Kidney tubule cell (primary cell): ENCODE data around the gene SPAG16.

Experiments used
- DNase-seq: peaks from one replicate; pipeline ENCODE4 v3.0.0-alpha.2; 2018; ENCODE audit warnings: low spot score

Gene SPAG16

DNA sequence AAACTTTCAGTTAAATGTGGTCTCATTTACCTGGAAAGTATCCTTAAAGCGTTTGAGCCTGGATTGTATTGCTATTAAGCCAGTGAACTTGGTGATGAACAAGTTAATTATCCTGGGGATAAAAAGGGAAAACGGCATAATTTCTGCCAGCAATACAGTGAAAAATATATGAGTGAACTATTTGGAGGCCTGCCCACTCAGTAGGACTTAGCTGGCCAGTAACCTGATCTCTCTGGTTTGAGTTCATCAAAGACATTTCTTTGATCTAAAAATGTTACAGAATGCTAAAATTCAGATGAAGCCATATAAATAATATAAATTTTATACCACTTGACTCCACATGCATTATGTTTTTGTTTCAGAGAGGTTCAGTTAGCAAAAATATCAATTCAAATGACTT is 885.5 kb downstream of the SPAG16 start:
- DNase-seq, result no peak

DNA sequence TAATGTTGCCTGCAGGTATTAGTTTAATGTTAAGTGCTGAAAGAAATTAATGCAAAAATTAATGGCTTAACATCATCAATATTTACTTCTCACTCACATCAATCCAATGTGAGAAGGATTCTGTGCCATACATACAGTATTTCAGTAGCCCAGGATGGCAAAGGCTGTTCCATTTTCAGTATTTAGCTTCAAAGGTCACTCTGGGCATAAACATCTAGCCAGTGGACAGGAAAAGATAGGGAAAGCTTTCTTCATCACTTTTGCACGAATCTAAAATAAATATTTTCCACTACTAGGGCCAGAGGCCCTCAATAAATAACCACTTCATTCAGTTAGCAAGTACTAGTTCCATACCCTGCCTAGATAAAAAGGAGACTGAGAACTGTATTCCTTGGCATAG is 890.3 kb downstream of the SPAG16 start:
- no peak for DNase-seq

DNA sequence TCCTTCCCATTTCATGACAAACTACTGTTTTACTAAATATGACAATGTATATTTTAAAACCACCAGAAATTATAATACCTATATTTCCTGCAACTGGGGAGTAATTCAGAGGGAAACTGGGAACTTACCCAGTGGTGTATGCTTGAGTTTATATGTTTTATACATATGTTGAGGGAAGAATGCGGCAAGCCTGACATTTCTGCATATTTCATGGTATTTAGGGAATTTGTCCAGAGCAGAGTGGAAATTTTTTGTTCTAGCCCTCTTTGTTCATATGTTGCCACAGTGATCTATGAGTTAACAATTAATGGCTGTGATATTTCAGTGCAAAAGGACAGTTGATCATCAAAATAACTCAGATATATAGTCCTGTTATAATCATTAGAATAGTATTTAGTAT is 895.8 kb downstream of the SPAG16 start:
- DNase-seq, result no peak

DNA sequence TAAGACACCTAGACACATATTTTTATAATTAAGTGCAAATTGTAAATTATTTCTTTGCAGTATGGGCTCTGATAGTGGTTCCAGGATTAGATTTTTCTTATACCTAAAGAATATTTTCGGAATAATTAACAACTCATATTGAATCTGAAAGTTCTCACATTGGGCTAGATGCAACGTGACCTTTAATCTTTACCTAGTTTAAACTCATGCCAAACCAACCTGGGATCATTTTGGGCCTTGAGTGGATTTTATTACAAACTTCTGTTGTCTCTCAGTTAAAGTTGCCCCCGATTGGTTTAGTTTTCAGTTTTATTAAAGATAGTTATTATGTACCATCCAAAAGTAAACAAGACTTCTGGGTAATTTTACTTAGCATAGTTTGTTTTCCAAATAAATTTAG is 896.4 kb downstream of the SPAG16 start:
- DNase-seq, result no peak

DNA sequence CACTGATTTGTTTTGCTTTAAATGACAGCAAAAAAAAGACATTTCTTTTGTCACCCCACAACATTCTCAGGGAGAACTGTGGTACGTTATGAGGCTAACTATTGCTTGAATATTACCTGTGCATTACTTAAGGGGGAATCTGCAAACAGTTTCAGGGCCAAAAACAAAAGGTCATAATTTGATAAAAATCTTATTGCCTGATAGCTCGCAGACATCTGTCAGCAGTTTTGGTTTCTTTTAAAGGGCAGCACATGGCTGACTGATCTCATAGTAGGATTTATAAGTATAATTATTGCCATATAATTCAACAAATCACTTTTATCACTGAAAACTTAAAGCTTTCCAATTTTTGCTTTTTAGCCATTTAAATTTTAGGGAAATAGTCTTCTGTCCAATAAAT is 900.2 kb downstream of the SPAG16 start:
- no peak for DNase-seq

DNA sequence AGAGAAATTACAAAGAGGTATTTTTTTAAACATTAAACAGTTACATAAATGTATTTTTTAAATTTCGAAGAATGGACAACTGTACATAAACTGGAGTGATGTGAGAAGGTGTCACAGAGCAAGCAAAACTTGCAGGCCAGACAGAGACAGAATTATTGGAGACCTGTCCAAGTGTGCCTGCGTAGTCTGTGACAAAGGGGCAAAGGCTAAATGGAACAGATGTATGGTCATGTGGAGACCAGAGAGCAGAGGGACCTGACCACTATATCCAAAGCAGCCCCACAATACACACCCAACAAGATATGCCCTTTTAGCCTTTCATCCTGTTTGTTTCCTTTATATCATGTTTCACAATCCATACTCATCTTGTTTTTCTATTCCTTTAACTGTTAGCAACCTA is 901.3 kb downstream of the SPAG16 start:
- DNase-seq, result no peak

DNA sequence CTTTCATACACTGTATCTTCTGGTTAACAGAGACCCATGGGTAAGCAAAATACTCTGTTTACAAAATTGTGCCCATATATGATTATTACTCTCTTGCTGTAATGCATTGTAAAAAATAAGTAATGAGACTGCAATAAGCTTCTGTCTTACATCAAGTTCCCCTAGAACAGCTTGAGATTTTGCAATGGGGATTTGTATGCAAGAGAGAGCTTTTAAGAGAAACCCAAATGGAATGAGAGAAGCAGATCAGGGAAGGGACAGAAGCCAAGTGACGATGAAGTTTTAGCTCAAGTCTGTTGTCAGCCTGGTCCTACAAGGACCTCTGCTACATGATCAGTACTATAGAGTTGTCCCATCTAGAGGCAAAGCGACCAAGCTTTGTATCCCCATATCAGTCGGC is 908.4 kb downstream of the SPAG16 start:
- no peak for DNase-seq

DNA sequence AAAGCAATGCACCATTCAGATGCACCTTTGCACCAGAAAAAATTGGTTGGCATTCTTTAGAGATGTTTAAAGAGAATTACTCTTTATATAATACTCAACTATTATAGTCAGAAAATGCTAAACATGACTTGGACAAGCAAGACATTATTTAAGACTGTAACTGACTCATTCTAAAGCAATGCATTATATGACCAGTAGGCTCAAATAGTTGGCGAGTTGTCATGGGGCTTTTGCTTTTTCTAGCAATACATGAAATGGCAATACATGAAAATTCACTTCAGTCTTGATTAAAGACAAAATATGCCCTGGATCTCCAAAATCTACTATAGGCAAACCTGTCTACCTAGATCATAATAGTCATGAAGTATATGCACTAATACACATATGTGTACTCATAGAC is 909.7 kb downstream of the SPAG16 start:
- DNase-seq, result peak; percentile 67

DNA sequence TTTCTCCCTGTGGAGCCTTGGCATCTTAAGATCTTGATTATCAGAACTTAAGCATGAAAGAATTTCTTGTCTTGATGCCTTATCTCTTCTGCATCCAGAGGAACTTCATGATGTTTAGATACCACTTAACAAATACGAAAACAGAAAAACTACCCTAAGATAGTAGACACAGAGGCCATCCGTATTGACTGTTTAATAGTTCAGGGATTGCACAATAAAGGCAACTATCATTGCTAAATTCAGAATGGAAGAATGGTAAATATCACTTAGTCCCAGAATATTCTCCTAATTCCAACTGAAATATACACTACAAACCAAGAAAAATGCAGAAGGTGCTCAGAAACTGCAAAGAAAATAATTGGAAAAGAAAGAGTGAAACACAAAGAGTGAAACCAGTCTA is 912.0 kb downstream of the SPAG16 start:
- no peak for DNase-seq

DNA sequence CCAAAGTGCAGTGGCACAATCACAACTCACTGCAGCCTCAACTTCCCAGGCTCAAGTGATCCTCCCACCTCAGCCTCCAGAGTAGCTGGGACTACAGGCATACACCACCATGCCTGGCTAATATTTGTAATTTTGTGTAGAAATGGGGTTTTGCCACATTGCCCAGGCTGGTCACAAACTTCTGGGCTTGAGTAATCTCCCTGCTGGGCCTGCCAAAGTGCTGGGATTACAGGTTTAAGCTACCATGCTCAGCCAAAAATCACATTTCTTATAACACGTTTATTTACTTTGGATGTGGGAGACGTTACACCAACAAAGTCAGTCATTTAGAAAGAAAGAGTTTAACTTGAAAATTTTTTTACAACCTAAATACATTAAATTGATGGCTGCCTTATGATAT is 917.6 kb downstream of the SPAG16 start:
- no peak for DNase-seq

DNA sequence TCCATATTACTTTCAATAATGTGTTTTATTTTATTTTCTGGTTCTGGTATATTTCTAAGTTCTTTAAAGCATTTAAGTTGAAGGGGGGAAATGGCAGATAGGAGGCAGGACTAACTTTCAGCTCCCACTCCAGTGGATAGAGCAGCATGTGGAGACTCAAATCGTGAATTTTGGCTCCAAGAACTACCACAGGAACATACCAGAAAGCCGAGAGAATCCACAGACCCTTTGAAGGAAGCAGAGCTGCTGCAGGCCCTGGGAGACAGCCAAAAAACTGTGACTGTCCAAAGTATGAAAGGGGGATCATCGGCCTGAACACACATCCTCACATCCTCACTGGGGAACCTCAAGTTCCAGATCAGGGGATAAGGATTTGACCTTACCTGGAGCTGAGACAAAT is 919.0 kb downstream of the SPAG16 start:
- DNase-seq, result no peak

DNA sequence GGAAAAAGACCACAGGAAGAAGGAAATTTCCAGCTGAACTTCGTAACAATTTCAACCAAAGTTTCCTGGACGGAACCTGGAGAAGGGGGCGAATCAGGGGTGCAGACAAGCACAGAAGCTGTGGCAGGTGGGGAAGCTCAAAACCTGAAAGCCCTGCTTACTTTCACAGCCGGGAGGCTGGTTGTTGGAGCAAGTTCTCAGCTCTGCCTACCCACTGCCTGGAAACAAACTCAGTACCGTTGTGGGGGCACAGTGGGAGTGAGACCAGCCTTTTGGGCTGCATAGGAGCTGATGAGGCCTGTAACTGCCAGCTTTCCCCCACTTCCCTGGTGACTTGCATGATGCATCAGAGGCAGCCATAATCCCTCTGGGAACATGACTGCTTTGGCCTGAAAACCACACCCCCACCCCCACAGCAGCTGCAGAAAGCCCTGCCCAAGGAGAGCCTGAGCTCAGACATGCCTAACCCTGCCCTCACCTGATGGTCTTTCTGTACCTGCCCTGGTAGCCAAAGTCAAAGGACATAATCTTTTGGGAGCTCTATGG is 919.6 kb downstream of the SPAG16 start:
- DNase-seq, result peak; percentile 7

DNA sequence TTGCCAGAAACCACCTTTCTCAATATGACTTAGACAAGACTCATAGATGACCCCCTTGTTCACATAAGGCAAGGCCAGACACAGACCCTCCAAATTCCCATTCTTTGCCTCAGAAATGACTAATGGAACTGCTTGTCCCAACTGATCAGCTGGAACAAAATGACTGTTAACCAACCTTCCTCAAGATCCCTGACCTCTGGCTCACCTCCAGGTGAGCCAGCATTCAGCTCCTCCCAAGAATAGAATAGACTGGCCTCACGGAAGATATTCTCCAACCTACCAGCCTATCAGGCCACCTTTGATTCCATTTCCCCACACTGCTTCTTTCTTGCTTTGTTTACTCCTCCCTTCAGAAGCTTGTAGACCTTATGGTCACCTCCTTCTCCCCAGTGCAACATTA is 930.8 kb downstream of the SPAG16 start:
- peak; percentile 63 for DNase-seq

DNA sequence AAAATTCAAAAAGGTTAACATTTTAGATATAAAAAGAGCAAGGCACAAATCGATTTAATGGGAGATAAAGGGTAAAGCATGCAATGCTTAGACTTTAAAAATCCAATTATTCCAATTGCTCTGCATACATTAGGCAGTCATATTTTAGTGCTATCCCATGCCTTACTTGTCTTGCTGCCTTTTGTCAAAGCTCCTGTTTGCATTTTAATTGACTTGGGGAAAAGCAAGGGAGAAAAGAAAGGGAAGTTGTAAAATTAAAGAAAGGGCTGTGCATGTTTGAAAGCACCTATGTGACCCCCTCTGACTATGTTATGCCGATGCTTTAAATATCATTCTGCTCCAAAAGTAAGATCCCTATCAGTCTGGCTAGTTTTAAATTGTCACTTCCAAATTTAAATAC is 932.9 kb downstream of the SPAG16 start:
- no peak for DNase-seq

DNA sequence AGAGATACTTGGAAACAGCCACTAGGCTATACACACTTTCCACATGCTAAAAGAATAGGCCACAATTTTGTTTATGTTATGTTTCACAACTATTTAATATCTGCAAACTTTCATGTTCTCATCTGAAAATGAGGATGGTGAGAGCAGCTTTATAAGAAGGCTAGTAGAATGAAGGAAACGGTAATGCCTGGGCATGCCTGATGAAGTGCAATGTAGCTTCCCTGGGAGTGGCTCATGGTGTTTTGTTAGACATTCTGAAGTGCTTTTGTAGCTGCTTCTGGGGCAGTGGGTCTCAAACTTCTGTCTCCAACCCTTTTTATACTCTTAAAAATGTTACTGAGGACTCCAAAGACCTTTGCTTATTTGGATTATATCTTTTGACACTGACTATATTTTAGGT is 933.3 kb downstream of the SPAG16 start:
- DNase-seq, result no peak

DNA sequence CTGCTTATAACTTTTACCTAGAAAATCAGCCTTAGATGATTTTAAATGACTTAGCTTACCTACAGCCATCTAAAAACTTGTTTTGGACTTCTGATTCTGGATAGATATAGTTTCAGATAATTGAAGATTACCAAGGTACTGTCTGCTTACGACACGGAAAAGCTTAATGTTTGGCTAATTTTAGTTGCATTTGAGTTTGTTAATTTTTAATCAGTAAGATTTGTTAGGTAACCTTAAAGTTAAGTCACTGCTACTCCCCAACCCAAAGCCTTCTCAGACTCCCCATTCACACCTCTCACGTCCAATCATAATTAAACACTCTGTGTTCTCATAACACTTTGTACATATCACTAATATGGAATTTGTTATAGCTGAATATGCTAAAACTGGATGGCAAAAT is 936.0 kb downstream of the SPAG16 start:
- DNase-seq, result peak; percentile 6

DNA sequence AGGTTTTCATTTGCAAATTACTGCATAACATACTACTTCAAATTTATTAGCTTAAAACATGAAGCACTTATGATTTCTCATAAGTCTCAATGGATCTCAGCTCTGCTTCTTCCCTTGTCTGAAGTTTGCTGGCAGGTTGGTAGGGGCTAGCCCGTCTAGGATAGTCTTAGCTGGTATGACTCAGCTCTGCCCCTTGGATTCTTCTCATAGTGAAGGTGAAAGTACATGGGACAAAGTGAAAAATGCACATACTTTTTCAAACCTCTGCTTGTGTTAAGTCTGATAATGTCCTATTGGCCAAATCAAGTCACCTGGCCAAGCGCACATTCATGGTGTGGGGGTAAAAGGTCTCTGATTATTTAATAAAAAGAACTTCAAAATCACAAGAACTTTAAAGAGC is 941.8 kb downstream of the SPAG16 start:
- DNase-seq, result peak; percentile 10

DNA sequence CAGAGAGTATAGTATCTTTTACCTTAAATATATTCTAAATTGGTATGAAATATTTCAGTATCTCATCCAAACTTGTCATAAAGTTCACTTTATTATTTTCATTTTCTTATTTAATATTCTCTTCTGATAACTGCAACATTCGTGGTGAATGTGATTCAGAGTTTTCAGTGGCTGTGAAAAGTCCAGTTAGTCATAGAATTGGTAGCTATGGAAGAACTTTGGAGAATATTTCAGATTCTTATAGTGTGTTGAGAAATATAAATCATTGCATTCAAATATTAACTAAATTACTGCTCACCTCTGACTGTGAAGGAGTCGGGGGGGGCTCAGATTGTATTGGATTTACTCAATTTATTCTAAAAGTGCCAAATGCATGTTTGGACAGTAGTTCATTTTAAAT is 948.0 kb downstream of the SPAG16 start:
- DNase-seq, result peak; percentile 36

DNA sequence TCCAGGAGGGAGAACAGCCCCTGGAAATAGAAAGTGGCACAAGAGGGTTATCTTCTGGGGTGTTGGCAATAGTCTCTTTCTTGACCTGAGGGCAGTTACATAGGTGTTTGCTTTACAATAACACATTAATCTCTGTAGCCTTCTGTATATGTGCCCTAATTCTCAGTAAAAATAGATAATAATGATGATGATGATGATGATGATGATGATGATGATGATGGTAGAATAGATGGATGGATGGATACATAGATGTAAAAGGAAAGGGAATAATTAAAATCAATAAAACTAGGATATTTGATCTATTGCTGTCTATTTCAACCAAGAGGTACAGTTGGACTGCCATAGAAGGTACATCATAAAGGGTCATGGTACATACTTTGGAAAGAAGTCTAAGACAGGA is 948.9 kb downstream of the SPAG16 start:
- DNase-seq, result no peak

DNA sequence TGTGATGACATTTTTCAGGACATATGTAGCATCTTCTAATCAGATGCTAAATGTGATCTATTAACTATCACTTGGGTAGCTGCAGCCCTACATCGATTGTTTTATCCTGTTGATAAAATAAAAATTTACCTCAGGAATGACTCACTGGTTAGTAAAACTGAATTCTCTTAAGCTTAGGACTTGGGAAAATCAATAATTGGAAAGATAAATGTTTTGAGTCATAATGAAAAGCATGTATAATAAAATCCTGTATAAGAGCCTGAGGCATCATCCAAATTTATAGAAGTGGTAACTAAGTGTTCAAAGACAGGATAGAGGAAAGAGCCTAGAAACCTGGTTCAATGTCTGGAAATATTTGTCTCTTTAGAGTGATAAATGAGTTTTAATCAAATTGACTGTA is 958.5 kb downstream of the SPAG16 start:
- DNase-seq, result no peak

DNA sequence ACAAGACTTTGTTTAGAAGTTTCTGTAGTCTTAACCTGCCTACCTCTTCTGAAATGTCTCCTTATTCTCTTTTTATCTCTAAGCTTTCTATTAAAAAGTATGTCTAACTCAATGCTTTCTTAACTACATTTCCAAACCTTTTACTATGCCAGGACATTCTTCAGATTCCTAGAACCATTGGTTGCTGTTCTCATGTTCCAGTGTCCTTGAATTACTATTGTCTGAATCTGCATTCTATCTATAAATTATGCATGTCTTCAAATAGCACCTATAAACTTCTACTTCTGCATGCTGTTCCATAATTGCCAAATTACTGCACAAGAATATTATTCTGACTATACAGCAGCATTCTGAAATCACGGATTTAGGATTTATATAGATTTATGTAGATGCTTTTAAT is 960.6 kb downstream of the SPAG16 start:
- no peak for DNase-seq

DNA sequence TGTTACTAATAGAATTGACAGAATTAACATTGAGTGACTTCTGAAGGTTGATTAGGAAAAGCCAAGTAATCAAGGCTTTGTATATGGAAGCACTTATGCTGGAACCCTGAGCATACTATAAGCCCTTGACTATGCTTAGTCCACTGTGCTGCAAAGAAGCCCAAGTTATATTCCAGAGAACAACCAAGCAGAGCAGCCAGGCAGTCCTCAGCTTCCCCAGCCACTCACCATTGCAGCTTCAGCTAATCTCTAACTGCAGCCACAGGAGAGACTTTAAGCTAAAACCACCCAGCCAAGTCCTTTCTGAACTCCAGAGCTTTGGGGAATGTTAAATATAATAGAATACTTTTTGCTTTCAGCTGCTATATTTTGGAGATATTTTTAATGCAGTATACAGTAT is 962.2 kb downstream of the SPAG16 start:
- no peak for DNase-seq

DNA sequence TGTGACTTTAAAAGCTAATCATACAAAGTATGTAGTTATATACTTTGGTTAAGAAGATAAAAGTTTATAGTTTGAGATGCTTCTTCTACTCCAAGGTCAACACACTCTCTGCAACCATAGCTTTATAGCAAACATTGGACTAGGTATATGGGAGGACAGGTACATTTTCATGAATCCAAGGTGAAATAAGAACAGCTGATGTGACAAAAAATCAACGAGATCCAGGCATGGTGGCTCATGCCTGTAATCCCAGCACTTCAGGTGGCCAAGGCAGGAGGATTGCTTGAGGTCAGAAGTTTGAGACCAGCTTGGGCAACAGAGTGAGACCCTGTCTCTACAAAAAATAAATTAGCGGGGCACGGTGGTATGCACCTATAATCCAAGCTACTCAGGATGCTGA is 963.3 kb downstream of the SPAG16 start:
- no peak for DNase-seq

DNA sequence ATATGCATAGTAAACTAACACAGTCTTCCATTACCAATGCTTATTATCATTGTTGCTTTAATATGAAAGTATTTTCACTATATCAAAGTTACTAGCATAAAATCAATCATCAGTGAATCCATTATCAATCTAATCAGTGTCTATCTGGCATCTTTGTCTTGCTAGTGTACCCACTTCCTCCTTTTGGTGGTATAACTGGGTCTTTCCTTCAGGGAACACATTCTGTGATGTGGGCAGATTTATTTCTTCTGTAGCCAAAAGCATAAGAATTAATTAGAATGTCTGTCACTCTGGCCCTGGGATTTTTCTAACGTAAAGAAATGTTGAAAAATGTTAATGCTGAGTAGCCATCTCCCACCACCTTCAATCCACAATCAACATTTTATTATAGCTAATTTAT is 970.8 kb downstream of the SPAG16 start:
- DNase-seq, result no peak

DNA sequence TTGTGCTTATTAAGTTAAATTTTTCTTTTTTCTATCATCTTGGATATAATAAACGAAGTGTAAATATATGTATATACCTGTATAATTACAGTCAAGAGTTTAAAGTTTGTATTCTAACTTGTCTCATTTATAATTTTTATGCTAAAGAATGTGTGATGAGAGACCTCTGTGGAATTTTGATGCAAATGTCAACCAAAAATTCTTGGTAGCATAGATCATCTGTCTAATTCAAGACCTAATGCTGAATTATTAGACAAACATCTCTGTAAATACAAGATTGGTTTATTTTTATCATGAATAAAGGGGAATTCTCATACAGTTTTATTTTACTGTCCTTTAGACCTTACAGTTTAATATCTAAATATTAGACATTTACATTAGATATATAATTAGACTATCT is 977.4 kb downstream of the SPAG16 start:
- peak; percentile 25 for DNase-seq
